Hematopoietic multipotent progenitor cell (in vitro differentiated cells): ENCODE measurements around the gene ZFP91. TPM values are rescaled to one million over a fixed set of nuclear protein-coding genes. Genes with fewer than 3 reads are reported as not detected.

ENCODE experiments used
- DNase-seq, 3 donors: peaks; one replicate each; pipeline ENCODE4 v3.0.0-alpha.2; 2011 to 2015; ENCODE audit warnings: low read depth in 2 of 3, low spot score in 2 of 3
- total RNA-seq: library from RNA; depleted of rRNA; stranded (reverse); fragments of >200 nt; gene quantifications from one replicate; pipeline ENCODE4 v1.2.3, GENCODE V29; 2012

ZFP91 gene
- total RNA-seq, 1 donor = 14.8 TPM

GRCh38 chr11:58626934-58627483 lies 48.1 kb downstream of the ZFP91 start:
- DNase-seq = no peak

GRCh38 chr11:58628446-58628845 lies 49.6 kb downstream of the ZFP91 start:
- DNase-seq = no peak

GRCh38 chr11:58629857-58630256 lies 51.0 kb downstream of the ZFP91 start:
- DNase-seq = peak in 2 of 3 donors; percentile 54 to 76

- no peak for DNase-seq
Measured at GRCh38 chr11:58631378-58631777, 52.5 kb downstream of the ZFP91 start.

- DNase-seq = no peak
Measured at GRCh38 chr11:58632510-58632909, 53.6 kb downstream of the ZFP91 start.

GRCh38 chr11:58636587-58636986 lies 57.7 kb downstream of the ZFP91 start:
- no peak for DNase-seq

- DNase-seq = no peak
Measured at GRCh38 chr11:58637371-58637770, 58.5 kb downstream of the ZFP91 start.

- DNase-seq = no peak
Measured at GRCh38 chr11:58639103-58639502, 60.2 kb downstream of the ZFP91 start.

- DNase-seq = peak in 1 of 3 donors; percentile 7
Measured at GRCh38 chr11:58639669-58640068, 60.8 kb downstream of the ZFP91 start.

GRCh38 chr11:58640386-58641023 lies 61.6 kb downstream of the ZFP91 start:
- peak in 2 of 3 donors; percentile 19 to 44 for DNase-seq

GRCh38 chr11:58641341-58641740 lies 62.5 kb downstream of the ZFP91 start:
- no peak for DNase-seq

GRCh38 chr11:58641803-58642581 lies 63.1 kb downstream of the ZFP91 start:
- DNase-seq = no peak

GRCh38 chr11:58645854-58646253 lies 67.0 kb downstream of the ZFP91 start:
- DNase-seq = no peak

GRCh38 chr11:58647141-58647699 lies 68.4 kb downstream of the ZFP91 start:
- no peak for DNase-seq

- DNase-seq = no peak
Measured at GRCh38 chr11:58647866-58648265, 69.0 kb downstream of the ZFP91 start.

- DNase-seq = no peak
Measured at GRCh38 chr11:58649623-58650022, 70.8 kb downstream of the ZFP91 start.

GRCh38 chr11:58650496-58650895 lies 71.6 kb downstream of the ZFP91 start:
- no peak for DNase-seq

- DNase-seq = no peak
Measured at GRCh38 chr11:58652726-58653280, 73.9 kb downstream of the ZFP91 start.

GRCh38 chr11:58654079-58654907 lies 75.4 kb downstream of the ZFP91 start:
- DNase-seq = peak; percentile 41 to 94 (median 86)

- no peak for DNase-seq
Measured at GRCh38 chr11:58654908-58655296, 76.0 kb downstream of the ZFP91 start.
